Activated CD4-positive, alpha-beta T cell treated with anti-CD3 and anti-CD28 coated beads for 36 hours (primary cell): Measurements from ENCODE around the gene C12orf43. TPM values are rescaled to one million over a fixed set of nuclear protein-coding genes. Genes with fewer than 3 reads are reported as not detected.

Experiments used
- ATAC-seq: fragments of 200-7000 bp; cut with Tn5 transposase; one replicate; pipeline ENCODE4 v1.10.0; 2021; ENCODE audit warnings: mild to moderate bottlenecking, moderate library complexity
- CTCF ChIA-PET: fragments of 350-600 bp; sonication (Branson Sonifier 250); formaldehyde crosslinking; loops from one replicate; lab custom pipeline; 2021; ENCODE audit warnings: antibody characterized with exemption; lab: Charles Lee
- POLR2A ChIA-PET: fragments of 350-600 bp; sonication (Branson Sonifier 250); formaldehyde crosslinking; loops from one replicate; lab custom pipeline; 2021; ENCODE audit warnings: antibody characterized with exemption, inconsistent platforms; lab: Charles Lee
- DNase-seq: peaks from one replicate; pipeline ENCODE4 v3.0.0-alpha.2; 2020
- H3K27ac Mint-ChIP-seq: one replicate; pipeline ENCODE4 v1.8.0; 2021; ENCODE audit warnings: mixed read lengths
- H3K27me3 Mint-ChIP-seq: one replicate; pipeline ENCODE4 v1.8.0; 2021; ENCODE audit warnings: mixed read lengths
- H3K36me3 Mint-ChIP-seq: one replicate; pipeline ENCODE4 v1.8.0; 2021; ENCODE audit warnings: low read depth, mixed read lengths
- H3K4me1 Mint-ChIP-seq: one replicate; pipeline ENCODE4 v1.8.0; 2021; ENCODE audit warnings: mixed read lengths
- H3K4me3 Mint-ChIP-seq: one replicate; pipeline ENCODE4 v1.8.0; 2021; ENCODE audit warnings: mild to moderate bottlenecking, moderate library complexity, mixed read lengths
- H3K9me3 Mint-ChIP-seq: one replicate; pipeline ENCODE4 v1.8.0; 2021; ENCODE audit warnings: low read depth, mixed read lengths
- intact Hi-C, 2 experiments: fragments of 100-400 bp; cut with DNase I in 1 of 2; cut with micrococcal nuclease in 1 of 2; formaldehyde crosslinking; loops; one replicate each; pipeline versions ENCODE4 v1.14.2 to v1.15.1; 2022 to 2024; cut with DNase I, micrococcal nuclease
- total RNA-seq, 2 experiments: library from RNA; stranded (reverse); gene quantifications; one replicate each; pipeline ENCODE4 v1.2.3, GENCODE V29; 2021

The C12orf43 gene
- total RNA-seq, 2 experiments from 2014 or later: 22.8 to 23.8 TPM

DNA sequence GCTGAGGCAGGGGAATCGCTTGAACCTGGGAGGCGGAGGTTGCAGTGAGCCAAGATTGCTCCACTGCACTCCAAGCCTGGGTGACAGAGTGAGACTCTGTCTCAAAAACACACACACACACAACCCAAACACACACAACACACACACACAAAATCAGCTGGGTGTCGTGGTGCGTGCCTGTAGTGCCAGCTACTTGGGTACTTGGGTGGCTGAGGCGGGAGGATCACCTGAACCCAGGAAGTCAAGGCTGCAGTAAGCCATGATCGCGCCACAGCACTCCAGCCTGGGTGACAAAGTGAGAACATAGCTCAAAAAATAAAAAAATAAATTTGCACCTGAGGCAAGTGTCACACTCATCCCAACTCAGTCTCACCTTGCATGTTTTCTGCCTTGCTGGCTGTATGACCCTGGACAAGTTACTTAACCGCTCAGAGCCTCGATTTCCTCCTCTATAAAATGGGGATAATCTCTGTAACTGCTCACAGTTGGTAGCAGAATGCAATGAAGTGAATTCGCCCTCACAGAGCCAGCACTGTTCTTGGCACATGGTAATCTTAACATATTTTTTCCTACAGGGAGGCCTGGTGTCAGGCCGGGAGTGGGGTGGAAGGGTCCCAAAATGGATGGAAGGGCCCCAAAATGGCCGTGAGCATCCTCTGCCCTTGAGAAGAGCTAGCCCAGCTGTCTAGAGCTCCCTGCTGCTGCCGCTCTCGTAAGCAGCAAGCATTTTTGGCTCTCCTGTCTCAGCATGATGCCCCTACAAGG is 38.6 kb downstream of the C12orf43 start:
- no peaks in the 10 kb centered on the region for H3K9me3 Mint-ChIP-seq
- H3K27ac Mint-ChIP-seq: no peak overlapping the region
- POLR2A ChIA-PET: no interaction called here
- intact Hi-C loops: no loop called here
- no peaks in the 10 kb centered on the region for H3K4me1 Mint-ChIP-seq
- no peak for ATAC-seq
- CTCF ChIA-PET: interaction anchor here (1.0 kb wide), 1 partner anchor 34 kb away, joined by 5 read pairs; no protein-coding TSS in a partner anchor
- DNase-seq: no peak
- H3K27me3 Mint-ChIP-seq: no peaks in the 10 kb centered on the region
- H3K4me3 Mint-ChIP-seq: no peak overlapping the region
- no peaks in the 10 kb centered on the region for H3K36me3 Mint-ChIP-seq

DNA sequence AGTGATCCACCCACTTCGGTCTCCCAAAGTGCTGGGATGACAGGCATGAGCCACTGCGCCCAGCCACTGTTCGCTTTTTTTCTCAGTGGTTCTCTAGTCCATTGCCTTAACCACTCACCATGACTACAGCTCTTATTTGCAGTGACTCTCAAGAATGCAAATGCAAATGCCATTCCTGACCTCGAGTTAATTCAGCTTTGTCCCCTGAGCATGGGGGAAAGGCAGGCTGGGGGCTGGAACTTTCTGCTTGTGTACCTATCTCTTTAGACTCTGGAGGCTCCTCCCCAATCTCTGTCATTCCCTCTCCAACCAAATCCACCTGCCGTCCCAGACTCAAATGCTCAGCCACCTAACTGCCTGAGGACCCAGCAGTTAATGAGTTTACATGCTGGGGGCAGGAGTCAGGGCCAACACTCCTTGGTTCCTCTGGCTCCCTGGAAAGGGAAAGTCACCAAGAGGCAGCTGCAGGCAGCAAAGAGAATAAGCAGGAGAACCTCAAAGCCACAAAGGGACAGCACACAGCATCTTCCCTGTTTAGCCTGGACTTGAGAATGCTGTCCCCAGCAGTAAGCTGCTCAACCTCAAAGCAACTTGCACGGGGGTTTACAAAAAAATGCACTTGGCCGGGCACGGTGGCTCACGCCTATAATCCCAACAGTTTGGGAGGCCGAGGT is 43.3 kb downstream of the C12orf43 start:
- CTCF ChIA-PET: interaction anchor here (0.5 to 4.2 kb wide), 18 partner anchors 9 to 992 kb away, joined by 3 to 30 read pairs (median 8); partner anchors contain the start of gene ACADS
- Mint-ChIP-seq H3K27ac (no peak overlapping the region), H3K9me3 (no peaks in the 10 kb centered on the region), H3K4me3 (no peak overlapping the region), H3K36me3 (no peaks in the 10 kb centered on the region), H3K27me3 (no peaks in the 10 kb centered on the region), H3K4me1 (no peaks in the 10 kb centered on the region)
- intact Hi-C loops: loop anchor here (5.0 kb wide), 4 partner anchors 116 to 391 kb away; partner anchors contain the start of genes ACADS (in 1 of the 2) and POP5 (in 1 of the 2)
- ATAC-seq (no peak), DNase-seq (no peak)
- POLR2A ChIA-PET: interaction anchor here (0.7 kb wide), 1 partner anchor 173 kb away, joined by 4 read pairs; no protein-coding TSS in a partner anchor

DNA sequence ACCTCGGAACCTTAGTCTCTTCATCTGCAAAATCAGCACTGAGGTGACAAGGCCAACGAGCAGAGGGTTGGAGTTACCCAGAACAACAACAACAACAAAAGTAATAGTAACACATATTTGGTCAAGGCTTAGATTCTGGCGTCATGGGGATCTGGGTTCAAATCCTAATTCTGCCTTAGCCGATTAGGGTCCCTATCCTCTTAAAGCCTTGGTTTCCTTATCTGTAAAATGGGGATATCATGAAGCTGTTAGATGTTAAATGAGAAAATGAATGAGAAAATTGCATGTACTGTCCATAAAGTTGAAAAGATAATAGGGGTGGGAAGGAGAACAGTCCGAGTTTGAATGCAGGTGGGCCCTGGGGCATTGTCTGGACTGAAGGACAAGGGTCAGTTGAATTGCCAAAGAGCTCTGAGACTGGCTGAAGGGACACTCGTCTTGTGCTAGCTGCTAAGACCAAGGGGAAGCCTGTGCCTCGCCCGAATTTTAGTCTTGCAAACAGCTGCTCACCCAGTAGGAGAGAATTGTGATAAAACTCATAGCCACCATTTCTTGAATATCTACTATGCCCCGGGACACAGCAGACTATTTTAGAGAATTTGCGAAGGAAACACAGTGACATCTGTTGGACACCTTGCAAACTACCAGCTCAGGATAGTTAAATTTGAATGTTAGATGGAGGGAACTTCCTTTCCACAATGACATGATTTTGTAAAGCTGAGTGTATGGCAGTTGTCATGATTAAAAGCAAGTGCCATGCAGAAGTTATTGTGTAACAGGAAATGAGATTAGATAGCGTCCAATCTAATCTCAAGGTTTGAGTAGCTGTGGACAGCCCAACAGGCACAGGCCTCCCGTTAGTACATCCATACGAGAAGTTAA is 44.7 kb downstream of the C12orf43 start:
- ChIA-PET CTCF (interaction anchor here (0.6 to 4.2 kb wide), 54 partner anchors 9 to 616 kb away, joined by 3 to 30 read pairs (median 4); partner anchors contain the start of genes ACADS, CABP1 and POP5), POLR2A (no interaction called here)
- DNase-seq (peak; percentile 41), ATAC-seq (peak; percentile 97)
- Mint-ChIP-seq H3K36me3 (no peaks in the 10 kb centered on the region), H3K27me3 (no peaks in the 10 kb centered on the region), H3K4me1 (no peaks in the 10 kb centered on the region), H3K9me3 (no peaks in the 10 kb centered on the region), H3K4me3 (no peak overlapping the region), H3K27ac (no peak overlapping the region)
- intact Hi-C loops: loop anchor here (1.0 to 5.0 kb wide), 9 partner anchors 27 to 389 kb away; partner anchors contain the start of genes ACADS (in 1 of the 2) and POP5 (in 1 of the 2)

DNA sequence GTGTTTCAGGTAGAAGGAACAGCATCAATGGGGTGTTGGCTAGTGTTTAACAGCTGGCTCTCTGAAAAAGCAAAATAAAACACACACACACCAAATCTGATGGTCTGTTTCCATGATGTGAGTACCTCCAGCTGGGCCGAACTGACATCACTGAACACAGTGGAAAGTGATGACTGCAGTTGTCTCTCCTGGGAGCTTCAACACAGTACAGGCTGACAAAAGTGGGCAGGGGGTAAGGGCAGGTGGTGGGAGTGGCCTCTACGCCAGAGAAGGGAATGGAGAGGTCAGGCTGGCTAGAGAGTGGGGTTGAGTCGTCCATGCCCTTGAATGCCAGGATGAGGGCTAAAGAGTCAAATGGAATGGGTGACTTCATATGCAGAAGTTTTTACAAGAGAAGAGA is 46.0 kb downstream of the C12orf43 start:
- no peaks in the 10 kb centered on the region for H3K4me1 Mint-ChIP-seq
- H3K9me3 Mint-ChIP-seq: no peaks in the 10 kb centered on the region
- ATAC-seq (no peak), DNase-seq (no peak)
- H3K4me3 Mint-ChIP-seq: no peak overlapping the region
- intact Hi-C loops: loop anchor here (2.0 to 5.0 kb wide), 6 partner anchors 113 to 388 kb away; partner anchors contain the start of genes ACADS (in 1 of the 2) and POP5 (in 1 of the 2)
- H3K27me3 Mint-ChIP-seq: no peaks in the 10 kb centered on the region
- no peaks in the 10 kb centered on the region for H3K36me3 Mint-ChIP-seq
- H3K27ac Mint-ChIP-seq: no peak overlapping the region
- ChIA-PET CTCF (interaction anchor here (0.8 to 4.2 kb wide), 2 partner anchors 26 to 113 kb away, joined by 3 to 30 read pairs; no protein-coding TSS in a partner anchor), POLR2A (no interaction called here)

DNA sequence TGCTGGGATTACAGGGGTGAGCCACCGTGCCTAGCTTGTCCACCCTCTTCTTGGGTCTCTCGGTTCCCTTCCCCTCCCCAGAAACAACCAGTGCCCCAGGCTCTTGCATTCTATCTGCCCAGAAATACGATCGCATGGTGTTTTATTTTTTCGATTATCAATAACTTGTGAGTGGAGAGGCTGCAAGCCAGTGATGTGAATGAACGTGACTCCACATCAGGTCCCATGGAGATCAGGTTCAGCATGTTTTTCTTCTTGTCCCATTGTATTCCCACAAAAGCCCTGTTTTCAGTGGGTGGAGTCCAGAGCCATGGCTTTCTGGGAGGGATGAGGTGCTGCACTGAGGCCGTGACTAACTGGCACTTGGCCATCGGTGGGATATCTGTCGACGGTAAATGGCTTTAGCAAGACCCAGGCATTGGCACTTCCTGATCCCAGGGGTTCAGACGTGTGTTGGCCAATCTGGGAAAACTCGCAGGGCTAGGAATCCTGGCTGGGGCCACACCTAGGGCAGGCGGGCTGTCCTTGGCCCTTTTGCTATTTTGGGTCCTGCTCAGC is 50.7 kb downstream of the C12orf43 start:
- intact Hi-C loops: no loop called here
- ChIA-PET POLR2A (no interaction called here), CTCF (interaction anchor here (0.6 to 0.7 kb wide), 2 partner anchors 85 to 130 kb away, joined by 3 read pairs; no protein-coding TSS in a partner anchor)
- no peaks in the 10 kb centered on the region for H3K27me3 Mint-ChIP-seq
- DNase-seq (no peak), ATAC-seq (no peak)
- no peak overlapping the region for H3K4me3 Mint-ChIP-seq
- H3K4me1 Mint-ChIP-seq: peaks cover 29% of the 10 kb centered on the region
- H3K36me3 Mint-ChIP-seq: no peaks in the 10 kb centered on the region
- H3K27ac Mint-ChIP-seq: no peak overlapping the region
- no peaks in the 10 kb centered on the region for H3K9me3 Mint-ChIP-seq

DNA sequence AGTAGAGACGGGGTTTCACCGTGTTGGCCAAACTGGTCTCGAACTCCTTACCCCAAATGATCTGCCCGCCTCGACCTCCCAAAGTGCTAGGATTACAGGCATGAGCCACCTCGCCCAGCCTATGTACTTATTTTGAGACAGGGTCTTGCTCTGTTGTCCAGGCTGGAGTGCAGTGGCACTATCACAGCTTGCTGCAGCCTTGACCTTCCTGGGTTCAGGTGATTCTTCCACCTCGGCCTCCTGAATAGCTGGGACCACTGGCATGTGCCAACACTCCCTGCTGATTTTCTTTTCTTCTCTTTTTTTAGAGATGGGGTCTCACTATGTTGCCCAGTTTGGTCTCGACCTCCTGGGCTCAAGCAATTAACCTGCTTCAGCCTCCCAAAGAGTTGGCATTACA is 52.0 kb downstream of the C12orf43 start:
- ChIA-PET CTCF (no interaction called here), POLR2A (no interaction called here)
- no peak overlapping the region for H3K27ac Mint-ChIP-seq
- DNase-seq: no peak
- H3K4me3 Mint-ChIP-seq: no peak overlapping the region
- H3K4me1 Mint-ChIP-seq: peaks cover 41% of the 10 kb centered on the region
- intact Hi-C loops: loop anchor here in 1 of 2 experiments (5.0 kb wide), 1 partner anchor 127 kb away; no protein-coding TSS in a partner anchor
- no peaks in the 10 kb centered on the region for H3K27me3 Mint-ChIP-seq
- no peaks in the 10 kb centered on the region for H3K9me3 Mint-ChIP-seq
- no peaks in the 10 kb centered on the region for H3K36me3 Mint-ChIP-seq
- ATAC-seq: no peak

DNA sequence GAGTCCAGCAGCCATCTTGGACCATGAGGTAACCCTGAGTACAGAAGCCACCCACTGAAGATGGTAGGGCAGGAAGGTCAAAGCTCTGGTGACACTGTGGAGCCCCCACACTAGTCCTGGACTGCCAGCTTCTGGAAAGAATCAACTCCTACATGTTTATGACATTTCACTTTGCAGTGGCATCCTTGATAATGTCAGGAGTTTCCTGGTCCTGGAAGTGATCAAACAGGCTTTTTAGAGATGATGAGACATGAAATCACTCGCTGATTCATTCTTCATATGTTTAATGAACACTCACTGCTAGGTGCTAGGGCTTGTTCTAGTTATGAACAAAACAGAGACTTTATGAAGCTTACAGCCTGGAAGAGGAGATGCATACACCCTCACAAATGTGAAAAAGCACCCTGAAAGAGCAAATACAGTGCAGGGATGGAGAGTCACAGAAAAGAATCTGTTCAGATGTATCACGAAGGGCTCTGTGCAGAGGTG is 53.7 kb downstream of the C12orf43 start:
- Mint-ChIP-seq H3K9me3 (no peaks in the 10 kb centered on the region), H3K36me3 (no peaks in the 10 kb centered on the region), H3K4me3 (no peak overlapping the region), H3K27me3 (no peaks in the 10 kb centered on the region), H3K27ac (peak overlapping the region; percentile 59), H3K4me1 (peaks cover 44% of the 10 kb centered on the region)
- CTCF ChIA-PET: interaction anchor here (0.9 to 2.1 kb wide), 5 partner anchors 9 to 161 kb away, joined by 3 to 23 read pairs (median 6); no protein-coding TSS in a partner anchor
- peak; percentile 85 for ATAC-seq
- POLR2A ChIA-PET: interaction anchor here (0.6 to 1.0 kb wide), 4 partner anchors 30 to 671 kb away, joined by 3 to 5 read pairs (median 3); partner anchors contain the start of gene RNU4-2
- intact Hi-C loops: loop anchor here in 1 of 2 experiments (2.0 to 5.0 kb wide), 2 partner anchors 125 to 180 kb away; no protein-coding TSS in a partner anchor
- DNase-seq: peak; percentile 35

DNA sequence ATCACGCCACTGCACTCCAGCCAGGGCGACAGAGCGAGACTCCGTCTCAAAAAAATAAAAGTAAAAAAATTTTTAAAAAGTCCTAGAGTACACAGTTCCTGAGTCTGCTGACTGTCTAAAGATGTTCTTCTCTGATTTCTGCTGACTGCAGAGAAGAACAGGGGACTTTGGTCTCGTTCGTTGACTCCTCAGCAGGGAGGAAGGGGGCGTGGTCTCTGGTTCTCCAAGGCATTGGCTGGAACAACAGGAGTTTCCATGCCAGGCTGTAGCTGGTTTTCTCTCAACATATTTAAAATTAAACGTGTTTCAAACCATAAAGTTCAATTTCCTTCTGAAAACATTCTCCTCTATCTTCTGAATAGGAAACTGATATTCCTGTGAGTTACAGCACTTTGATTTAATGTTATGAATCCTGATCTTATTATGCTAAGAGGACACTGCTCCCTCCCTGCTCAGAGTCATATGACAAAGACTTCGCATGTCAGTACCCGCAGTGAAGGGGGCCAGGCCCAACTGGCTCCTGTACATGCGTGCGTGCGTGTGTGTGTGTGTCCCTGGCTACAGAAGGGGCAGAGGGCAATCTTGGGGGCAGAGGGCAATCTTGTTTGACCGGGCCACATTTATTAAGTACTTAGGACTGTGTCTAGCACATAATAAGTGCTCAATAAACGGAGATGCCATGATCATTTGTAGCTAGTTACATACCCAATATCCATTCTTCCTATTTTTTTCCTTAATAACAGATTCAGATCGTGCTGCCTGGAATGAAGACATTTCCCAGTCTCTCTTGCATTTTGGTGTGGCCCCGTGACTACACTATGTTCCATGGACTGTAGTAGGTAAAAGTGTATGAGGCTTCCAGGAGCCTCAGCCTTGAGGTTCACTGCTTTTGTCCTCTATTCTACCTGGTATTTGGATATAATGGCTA is 54.4 kb downstream of the C12orf43 start:
- peak overlapping the region; percentile 59 for H3K27ac Mint-ChIP-seq
- no peak overlapping the region for H3K4me3 Mint-ChIP-seq
- peaks cover 44% of the 10 kb centered on the region for H3K4me1 Mint-ChIP-seq
- POLR2A ChIA-PET: interaction anchor here (0.6 to 0.7 kb wide), 4 partner anchors 29 to 760 kb away, joined by 3 to 5 read pairs (median 3); partner anchors contain the start of gene RNU4-2
- CTCF ChIA-PET: interaction anchor here (0.6 to 3.0 kb wide), 7 partner anchors 10 to 163 kb away, joined by 3 to 23 read pairs (median 6); no protein-coding TSS in a partner anchor
- H3K27me3 Mint-ChIP-seq: no peaks in the 10 kb centered on the region
- H3K36me3 Mint-ChIP-seq: no peaks in the 10 kb centered on the region
- intact Hi-C loops: loop anchor here in 1 of 2 experiments (2.0 to 5.0 kb wide), 2 partner anchors 125 to 179 kb away; no protein-coding TSS in a partner anchor
- no peak for ATAC-seq
- peak; percentile 27 for DNase-seq
- no peaks in the 10 kb centered on the region for H3K9me3 Mint-ChIP-seq

DNA sequence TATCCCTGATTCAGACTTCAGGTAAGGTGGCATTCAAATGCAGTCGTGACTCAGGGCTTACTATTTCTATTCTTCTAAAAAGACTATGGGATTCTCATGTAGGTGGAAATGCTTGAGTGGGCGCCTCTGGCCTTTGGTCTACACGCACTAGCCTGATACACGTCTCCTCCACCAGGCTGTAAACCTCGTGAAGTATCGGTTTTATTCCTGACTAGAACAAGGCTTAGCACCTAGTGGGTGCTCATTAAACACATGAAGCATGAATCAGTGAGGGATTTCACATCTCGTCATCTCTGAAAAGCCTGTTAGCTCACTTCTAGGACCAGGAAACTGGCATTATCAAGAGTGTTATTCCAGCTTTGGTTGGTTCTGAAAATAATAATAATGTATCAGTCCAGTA is 55.6 kb downstream of the C12orf43 start:
- DNase-seq (peak; percentile 48), ATAC-seq (peak; percentile 51)
- Mint-ChIP-seq H3K36me3 (no peaks in the 10 kb centered on the region), H3K27me3 (no peaks in the 10 kb centered on the region), H3K27ac (peak overlapping the region; percentile 32), H3K9me3 (no peaks in the 10 kb centered on the region), H3K4me1 (peaks cover 44% of the 10 kb centered on the region), H3K4me3 (no peak overlapping the region)
- ChIA-PET POLR2A (interaction anchor here (0.6 kb wide), 1 partner anchor 148 kb away, joined by 3 read pairs; no protein-coding TSS in a partner anchor), CTCF (interaction anchor here (1.0 to 3.0 kb wide), 4 partner anchors 11 to 101 kb away, joined by 3 to 10 read pairs (median 6); no protein-coding TSS in a partner anchor)
- intact Hi-C loops: loop anchor here in 1 of 2 experiments (5.0 kb wide), 1 partner anchor 123 kb away; no protein-coding TSS in a partner anchor
